GM21447 (cell line): ENCODE results near the gene PSME2.
A peak's percentile ranks its signal among the peaks of the same experiment; 100 is the strongest.
"Not testable (repeated sequence)": the region's sequence is repeated elsewhere in the genome, so short reads cannot be mapped to it uniquely, and the experiment has no call there.

Experiments
- ATAC-seq: cut with Tn5 transposase; IDR thresholded peaks from one replicate; pipeline ENCODE4 v1.9.1; 2021; ENCODE audit not compliant: unreplicated experiment

PSME2 gene

GRCh38 chr14:24115422-24116127 is 30.8 kb downstream of the PSME2 start:
- no peak for ATAC-seq

GRCh38 chr14:24114532-24115421 is 31.6 kb downstream of the PSME2 start, which contains the start of the genes DCAF11 and NRL:
Gene DCAF11, plus strand, starts transcription at chr14:24114777. Its CDS starts 818 bp downstream, at chr14:24115595.
Gene NRL, minus strand, starts transcription at chr14:24114949. Its CDS starts 32,101 bp downstream, at chr14:24082848.
- peak; percentile 81 for ATAC-seq

DNA sequence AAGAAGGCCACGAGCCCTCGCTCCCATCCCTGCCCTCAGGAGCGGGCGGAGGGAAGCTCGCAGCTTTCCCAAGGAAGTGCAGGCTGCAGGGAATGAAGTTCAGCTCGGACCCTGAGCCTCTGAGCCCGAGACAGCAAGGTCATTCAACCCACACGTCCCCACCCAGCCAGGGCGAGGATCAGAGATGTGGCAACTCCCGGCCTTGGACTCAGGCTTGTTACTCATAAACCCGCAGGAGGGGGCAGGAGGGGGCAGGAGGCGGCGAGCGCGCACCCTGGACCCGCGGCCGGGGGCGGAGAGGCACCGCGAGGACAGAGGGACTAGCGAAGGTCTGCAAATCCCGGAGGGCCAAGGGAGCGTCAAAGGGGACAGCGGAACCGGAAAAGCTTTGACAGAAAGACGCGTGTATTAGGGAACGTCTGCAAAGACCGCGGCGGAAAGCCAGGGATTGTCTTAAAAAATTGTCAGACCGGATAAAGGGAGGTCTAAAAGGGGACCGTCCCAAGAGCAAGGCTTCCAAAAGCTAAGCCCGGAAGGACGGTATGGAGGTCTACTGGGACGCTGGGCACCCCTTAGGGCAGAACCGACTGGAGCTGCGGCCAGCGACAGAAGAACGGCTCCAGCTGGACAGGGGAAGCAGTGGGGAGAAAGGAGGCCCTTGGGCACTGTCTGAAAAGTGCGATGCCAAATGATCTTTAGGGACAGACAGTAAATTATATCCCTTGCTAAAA is 32.4 kb downstream of the PSME2 start:
- peak; percentile 32 for ATAC-seq

DNA sequence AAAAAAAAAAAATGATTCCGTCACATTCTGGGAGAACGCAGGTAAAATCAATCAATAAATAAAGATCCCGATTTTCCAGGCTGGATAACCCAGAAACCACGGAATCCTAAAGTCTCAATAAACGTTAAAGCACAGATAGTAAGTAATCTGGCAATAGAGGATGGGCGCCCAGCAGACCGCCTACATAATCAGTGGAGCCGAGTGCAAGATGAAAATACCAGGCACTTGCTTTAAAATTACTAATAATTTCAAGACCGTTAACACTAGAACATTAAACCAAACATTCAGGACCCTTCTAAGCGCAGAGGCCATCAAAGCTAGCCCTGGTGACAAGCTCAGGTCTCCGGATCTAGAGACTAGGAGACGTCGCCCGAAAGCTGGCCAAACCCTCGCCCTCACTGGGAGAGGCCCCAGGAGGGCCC is 33.0 kb downstream of the PSME2 start:
- ATAC-seq, result no peak

- ATAC-seq, result no peak
These were observed 35.9 kb downstream of the PSME2 start for GRCh38 chr14:24110523-24110922.

DNA sequence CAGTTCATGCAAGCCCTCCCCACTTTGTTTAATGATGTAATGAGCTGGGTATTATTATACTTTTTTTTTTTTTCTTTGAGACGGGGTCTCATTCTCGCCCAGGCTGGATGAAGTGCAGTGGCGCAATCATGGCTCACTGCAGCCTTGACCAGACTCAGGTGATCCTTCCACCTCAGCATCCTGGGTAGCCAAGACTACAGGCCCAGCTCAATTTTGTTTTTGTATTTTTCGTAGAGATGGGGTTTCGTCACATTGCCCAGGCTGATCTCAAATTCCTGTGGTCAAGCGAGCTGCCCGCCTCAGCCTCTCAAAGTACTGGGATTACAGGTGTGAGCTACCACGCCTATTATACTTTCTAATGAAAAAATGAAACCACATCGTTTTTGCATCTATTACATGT is 36.4 kb downstream of the PSME2 start:
- no peak for ATAC-seq

DNA sequence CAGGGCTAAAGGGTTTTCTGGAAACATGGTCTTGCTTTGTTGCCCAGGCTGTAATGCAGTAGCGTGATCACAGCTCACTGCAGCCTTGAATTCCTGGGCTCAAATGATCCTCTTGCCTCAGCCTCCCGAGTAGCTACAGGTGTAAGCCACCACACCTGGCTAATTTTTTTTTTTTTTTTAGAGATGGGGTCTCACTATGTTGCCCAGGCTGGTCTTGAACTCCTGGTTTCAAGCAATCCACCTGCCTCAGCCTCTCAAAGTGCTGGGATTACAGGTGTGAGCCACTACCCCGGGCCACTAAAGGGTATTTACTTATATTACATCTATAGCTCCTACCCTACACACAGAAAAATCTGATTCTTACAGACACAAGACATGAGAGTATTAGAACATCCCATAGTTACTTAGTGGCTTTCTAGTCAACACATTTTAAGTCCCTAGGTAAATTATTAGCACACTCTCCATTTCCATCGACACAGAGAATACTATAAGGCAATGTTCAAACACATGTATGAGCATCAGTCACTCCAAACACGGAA is 38.0 kb downstream of the PSME2 start:
- ATAC-seq, result no peak

GRCh38 chr14:24106672-24107271 is 39.6 kb downstream of the PSME2 start:
- ATAC-seq, result no peak

DNA sequence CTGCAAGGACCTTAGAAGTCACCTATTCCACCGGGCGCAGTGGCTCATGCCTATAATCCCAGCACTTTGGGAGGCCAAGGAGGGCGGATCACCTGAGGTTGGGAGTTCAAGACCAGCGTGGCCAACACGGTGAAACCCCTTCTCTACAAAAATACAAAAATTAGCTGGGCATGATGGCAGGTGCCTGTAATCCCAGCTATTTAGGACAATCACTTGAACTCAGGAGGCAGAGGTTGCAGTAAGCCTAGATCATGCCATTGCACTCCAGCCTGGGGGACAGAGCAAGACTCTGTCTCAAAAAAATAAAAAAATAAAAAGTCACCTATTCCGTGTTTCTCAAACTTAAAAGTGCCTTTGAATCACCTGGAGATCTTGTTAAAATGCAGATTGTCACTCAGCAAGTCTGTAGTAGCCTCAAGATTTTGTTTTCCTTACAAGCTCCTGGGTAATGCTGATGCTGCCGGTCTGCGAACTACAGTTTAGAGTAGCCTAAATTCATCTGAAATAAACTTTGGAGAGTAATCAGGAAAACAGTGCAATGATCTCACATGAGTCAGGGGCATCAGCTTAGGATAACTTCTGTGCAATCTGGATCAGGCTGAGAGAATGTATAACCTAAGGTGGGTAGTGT is 40.7 kb downstream of the PSME2 start:
- ATAC-seq, result not testable (repeated sequence)

GRCh38 chr14:24103451-24103850 is 43.0 kb downstream of the PSME2 start:
- ATAC-seq, result no peak

GRCh38 chr14:24102357-24103048 is 43.9 kb downstream of the PSME2 start:
- no peak for ATAC-seq

GRCh38 chr14:24100982-24101494 is 45.4 kb downstream of the PSME2 start:
- ATAC-seq, result no peak

DNA sequence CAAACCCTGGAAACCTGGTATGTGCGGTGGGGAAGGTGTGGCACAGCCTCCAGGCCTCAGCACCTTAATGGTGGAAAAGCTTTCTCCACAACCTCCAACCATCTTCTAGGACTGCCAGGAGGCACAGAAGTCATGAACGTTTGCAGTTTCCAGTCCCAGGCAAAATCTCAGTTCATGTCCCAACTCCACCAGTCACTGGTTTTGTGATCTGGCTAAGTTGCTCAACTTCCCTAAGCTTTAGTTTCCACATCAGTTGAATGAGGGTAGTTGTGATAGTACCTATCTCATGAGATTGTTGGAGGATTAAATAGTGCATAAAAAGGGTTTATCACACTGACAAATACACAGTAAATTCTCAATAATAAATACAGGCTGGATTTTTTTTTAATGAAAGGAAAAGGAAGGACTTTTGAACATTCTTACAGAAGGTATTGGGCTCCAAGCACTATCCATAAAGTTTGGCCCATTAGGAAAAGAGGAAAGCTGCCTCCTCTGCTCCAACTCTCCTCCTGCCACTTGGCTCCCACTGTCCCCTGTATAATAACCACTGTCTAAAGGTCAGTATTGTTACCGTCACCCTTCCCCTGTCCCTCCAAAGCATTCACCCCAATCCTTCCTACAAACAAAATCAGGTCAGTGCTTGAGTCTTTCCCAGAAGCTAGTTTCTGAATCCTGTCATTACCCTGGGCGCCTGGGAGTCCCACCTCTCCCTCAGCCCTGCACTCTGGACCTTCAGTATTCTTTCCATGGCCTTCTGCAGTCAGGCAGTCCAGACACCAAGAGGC is 46.0 kb downstream of the PSME2 start:
- ATAC-seq, result no peak

GRCh38 chr14:24098927-24099813 is 47.2 kb downstream of the PSME2 start:
- ATAC-seq, result no peak

- no peak for ATAC-seq
These were observed 48.0 kb downstream of the PSME2 start for GRCh38 chr14:24098229-24098926.

DNA sequence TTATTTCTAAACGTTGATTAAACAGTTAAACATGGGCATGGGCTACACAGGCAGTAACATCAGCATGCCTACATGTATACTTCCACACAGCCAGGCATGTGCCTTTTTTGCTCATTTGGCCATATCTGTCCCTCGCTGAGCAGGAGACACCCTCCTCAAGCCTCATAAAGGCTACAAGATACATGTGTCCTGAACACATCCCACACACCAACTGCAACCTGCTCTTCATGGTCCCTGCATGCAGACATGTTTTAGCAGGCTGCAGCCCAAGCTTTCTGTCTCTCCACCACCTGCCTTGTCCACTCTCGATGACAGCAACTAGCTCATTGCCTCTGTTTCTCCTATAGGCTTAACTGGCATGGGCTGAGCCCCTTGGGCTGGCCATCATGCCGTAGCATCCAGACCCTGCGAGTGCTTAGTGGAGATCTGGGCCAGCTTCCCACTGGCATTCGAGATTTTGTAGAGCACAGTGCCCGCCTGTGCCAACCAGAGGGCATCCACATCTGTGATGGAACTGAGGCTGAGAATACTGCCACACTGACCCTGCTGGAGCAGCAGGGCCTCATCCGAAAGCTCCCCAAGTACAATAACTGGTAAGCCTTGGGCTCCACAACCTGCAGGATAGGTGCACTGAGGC is 49.7 kb downstream of the PSME2 start:
- no peak for ATAC-seq
